ENCODE measurements around the gene OTX2. TPM values are rescaled to one million over a fixed set of nuclear protein-coding genes. Genes with fewer than 3 reads are reported as not detected.

OTX2 gene
- total and polyA plus RNA-seq, 2 donors from 2014 or later: not detected

DNA sequence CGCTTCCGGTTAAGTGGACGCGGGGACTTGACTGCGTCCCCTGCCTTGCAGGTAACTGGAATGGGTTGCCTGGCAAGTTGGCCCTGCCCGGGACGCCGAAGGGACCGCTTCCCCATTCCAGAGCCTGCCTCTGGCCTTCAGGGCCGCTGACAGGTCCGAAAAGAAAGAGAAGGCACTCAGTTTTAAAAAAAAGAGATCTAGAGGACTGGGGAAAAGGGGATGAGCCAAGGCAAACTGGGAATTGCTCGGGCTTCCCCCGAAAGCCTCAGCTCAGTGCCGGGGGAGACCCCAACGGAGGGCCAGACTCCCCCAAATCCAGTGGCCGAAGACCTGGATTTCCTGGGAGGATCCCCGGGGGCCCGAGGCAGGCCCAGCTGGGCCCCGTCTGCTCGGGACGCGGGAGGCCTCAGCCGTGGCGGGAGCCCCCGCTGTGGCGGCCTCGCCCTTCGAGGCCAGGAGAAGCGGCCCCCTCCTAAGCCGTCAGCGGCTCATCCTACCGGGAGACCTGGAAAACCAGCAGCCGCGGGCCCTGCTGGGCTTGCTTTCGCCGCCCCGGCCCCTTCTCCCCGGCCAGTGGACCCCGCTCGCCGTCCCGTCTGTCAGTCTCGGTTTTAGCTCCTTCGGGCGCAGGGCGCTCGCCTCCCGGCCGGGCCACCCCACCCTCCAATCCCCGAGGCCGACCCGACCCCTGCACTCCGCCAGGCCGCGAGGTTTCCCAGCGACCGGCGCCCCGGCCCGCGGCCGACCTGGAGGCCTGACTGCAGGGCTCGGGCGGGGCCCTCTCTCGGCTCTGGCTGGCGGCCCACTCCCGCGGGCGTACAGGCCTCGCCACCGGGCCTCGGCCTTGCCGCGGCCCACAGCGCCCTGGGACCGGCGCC lies 12.5 kb downstream of the OTX2 start:
- Histone ChIP-seq H3K27me3 (ENCODE audit: control insufficient read depth, insufficient read depth, low read length) (peaks cover 73% of the 10 kb centered on the region), H3K9ac (ENCODE audit: low read length in 3 of 3) (no peak overlapping the region), H3K9me3 (ENCODE audit: control insufficient read depth in 2 of 3, insufficient read depth in 1 of 3, low read length in 3 of 3) (no peaks in the 10 kb centered on the region), H3K4me3 (ENCODE audit: low read length in 3 of 3) (no peak overlapping the region), H3K27ac (ENCODE audit: low read depth in 2 of 2, low read length in 2 of 2) (no peak overlapping the region), H3K36me3 (ENCODE audit: control insufficient read depth in 2 of 3, insufficient read depth in 3 of 3, low read length in 3 of 3) (no peaks in the 10 kb centered on the region), H3K4me1 (ENCODE audit: control insufficient read depth in 2 of 3, insufficient read depth in 2 of 3, low read depth in 1 of 3, low read length in 3 of 3) (peaks cover 0 to 2% (median 0%) of the 10 kb centered on the region in 3 donors)
- TF ChIP-seq, protein P1, sequence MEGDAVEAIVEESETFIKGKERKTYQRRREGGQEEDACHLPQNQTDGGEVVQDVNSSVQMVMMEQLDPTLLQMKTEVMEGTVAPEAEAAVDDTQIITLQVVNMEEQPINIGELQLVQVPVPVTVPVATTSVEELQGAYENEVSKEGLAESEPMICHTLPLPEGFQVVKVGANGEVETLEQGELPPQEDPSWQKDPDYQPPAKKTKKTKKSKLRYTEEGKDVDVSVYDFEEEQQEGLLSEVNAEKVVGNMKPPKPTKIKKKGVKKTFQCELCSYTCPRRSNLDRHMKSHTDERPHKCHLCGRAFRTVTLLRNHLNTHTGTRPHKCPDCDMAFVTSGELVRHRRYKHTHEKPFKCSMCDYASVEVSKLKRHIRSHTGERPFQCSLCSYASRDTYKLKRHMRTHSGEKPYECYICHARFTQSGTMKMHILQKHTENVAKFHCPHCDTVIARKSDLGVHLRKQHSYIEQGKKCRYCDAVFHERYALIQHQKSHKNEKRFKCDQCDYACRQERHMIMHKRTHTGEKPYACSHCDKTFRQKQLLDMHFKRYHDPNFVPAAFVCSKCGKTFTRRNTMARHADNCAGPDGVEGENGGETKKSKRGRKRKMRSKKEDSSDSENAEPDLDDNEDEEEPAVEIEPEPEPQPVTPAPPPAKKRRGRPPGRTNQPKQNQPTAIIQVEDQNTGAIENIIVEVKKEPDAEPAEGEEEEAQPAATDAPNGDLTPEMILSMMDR (IDR thresholded peaks at IDR 0.05; ENCODE audit: borderline replicate concordance, extremely low read depth, insufficient read depth): no peak
- intact Hi-C loops (cut with DNase I): no loop called here
- DNase-seq: peak in 1 of 5 donors; percentile 69
- FAIRE-seq: no peak

- DNase-seq (no peak), FAIRE-seq (no peak)
- Histone ChIP-seq H3K36me3 (ENCODE audit: control insufficient read depth in 2 of 3, insufficient read depth in 3 of 3, low read length in 3 of 3) (no peaks in the 10 kb centered on the region), H3K27ac (ENCODE audit: low read depth in 2 of 2, low read length in 2 of 2) (no peak overlapping the region), H3K4me1 (ENCODE audit: control insufficient read depth in 2 of 3, insufficient read depth in 2 of 3, low read depth in 1 of 3, low read length in 3 of 3) (peaks cover 0 to 2% (median 0%) of the 10 kb centered on the region in 3 donors), H3K4me3 (ENCODE audit: low read length in 3 of 3) (no peak overlapping the region), H3K27me3 (ENCODE audit: control insufficient read depth, insufficient read depth, low read length) (peaks cover 68% of the 10 kb centered on the region), H3K9ac (ENCODE audit: low read length in 3 of 3) (no peak overlapping the region), H3K9me3 (ENCODE audit: control insufficient read depth in 2 of 3, insufficient read depth in 1 of 3, low read length in 3 of 3) (no peaks in the 10 kb centered on the region)
- TF ChIP-seq, protein P1 (IDR thresholded peaks at IDR 0.05; ENCODE audit: borderline replicate concordance, extremely low read depth, insufficient read depth): no peak
- intact Hi-C loops (cut with DNase I): no loop called here
Observed at GRCh38 chr14:56797003-56797568, 13.2 kb downstream of the OTX2 start.

GRCh38 chr14:56796259-56796658 lies 14.0 kb downstream of the OTX2 start:
- intact Hi-C loops (cut with DNase I): no loop called here
- DNase-seq: no peak
- Histone ChIP-seq H3K4me1 (ENCODE audit: control insufficient read depth in 2 of 3, insufficient read depth in 2 of 3, low read depth in 1 of 3, low read length in 3 of 3) (peaks cover 0 to 2% (median 0%) of the 10 kb centered on the region in 3 donors), H3K27me3 (ENCODE audit: control insufficient read depth, insufficient read depth, low read length) (peaks cover 60% of the 10 kb centered on the region), H3K36me3 (ENCODE audit: control insufficient read depth in 2 of 3, insufficient read depth in 3 of 3, low read length in 3 of 3) (no peaks in the 10 kb centered on the region), H3K27ac (ENCODE audit: low read depth in 2 of 2, low read length in 2 of 2) (no peak overlapping the region), H3K9ac (ENCODE audit: low read length in 3 of 3) (no peak overlapping the region), H3K4me3 (ENCODE audit: low read length in 3 of 3) (no peak overlapping the region), H3K9me3 (ENCODE audit: control insufficient read depth in 2 of 3, insufficient read depth in 1 of 3, low read length in 3 of 3) (no peaks in the 10 kb centered on the region)
- TF ChIP-seq, protein P1 (IDR thresholded peaks at IDR 0.05; ENCODE audit: borderline replicate concordance, extremely low read depth, insufficient read depth): no peak
- no peak for FAIRE-seq

Data from kidney (tissue), 14 donors.